Liver (tissue), 3 donors: ENCODE data around the gene TERB1.

ENCODE experiments used
- CTCF ChIP-seq: fragments of 150-350 bp; IDR thresholded peaks from 2 replicates; pipeline ENCODE4 v1.5.1; 2017; ENCODE audit warnings: improper control_type of control experiment, low read depth, low read length; ENCODE audit not compliant: missing input control
- HNF4A ChIP-seq, 2 donors: conservative IDR thresholded peaks; 2 replicates each; pipeline ENCODE4 v1.6.1; 2016; ENCODE audit warnings: antibody characterized with exemption in 2 of 2, mild to moderate bottlenecking in 2 of 2
- TAF1 ChIP-seq: conservative IDR thresholded peaks from 2 replicates; pipeline ENCODE4 v1.6.1; 2016; ENCODE audit warnings: antibody characterized with exemption, mild to moderate bottlenecking
- YY1 ChIP-seq: IDR thresholded peaks from 2 replicates; pipeline ENCODE4 v1.6.1; 2016; ENCODE audit warnings: antibody characterized with exemption, mild to moderate bottlenecking
- donor health status: healthy.
- donor health status: healthy.

GRCh38 chr16:66735891-66736290 lies 65.5 kb downstream of the TERB1 start:
- TF ChIP-seq CTCF (no peak), TAF1 (no peak), HNF4A (conservative IDR thresholded peaks at IDR 0.05) (no peak), YY1 (no peak)
